ENCODE results near the gene CTXN1.

GRCh38 chr19:7877249-7877836, 48.6 kb downstream of the CTXN1 start:
- TF ChIP-seq POLR2A (IDR thresholded peaks at IDR 0.05; ENCODE audit: low read depth, low read length), result no peak
- TF ChIP-seq CTCF (IDR thresholded peaks at IDR 0.05; ENCODE audit: extremely low read depth in 1 of 2, insufficient read depth in 1 of 2, low read depth in 1 of 2, low read length in 2 of 2), result no peak
- TF ChIP-seq POLR2AphosphoS5 (IDR thresholded peaks at IDR 0.05; ENCODE audit: insufficient read depth, low read depth, low read length), result no peak
